GM18526 (cell line): ENCODE results near the gene CFAP410.

Experiments used
- POLR2A ChIP-seq: IDR thresholded peaks from 3 replicates; pipeline ENCODE4 v1.6.1; 2011; ENCODE audit not compliant: insufficient read length; ENCODE audit errors: extremely low read depth

CFAP410 gene

DNA sequence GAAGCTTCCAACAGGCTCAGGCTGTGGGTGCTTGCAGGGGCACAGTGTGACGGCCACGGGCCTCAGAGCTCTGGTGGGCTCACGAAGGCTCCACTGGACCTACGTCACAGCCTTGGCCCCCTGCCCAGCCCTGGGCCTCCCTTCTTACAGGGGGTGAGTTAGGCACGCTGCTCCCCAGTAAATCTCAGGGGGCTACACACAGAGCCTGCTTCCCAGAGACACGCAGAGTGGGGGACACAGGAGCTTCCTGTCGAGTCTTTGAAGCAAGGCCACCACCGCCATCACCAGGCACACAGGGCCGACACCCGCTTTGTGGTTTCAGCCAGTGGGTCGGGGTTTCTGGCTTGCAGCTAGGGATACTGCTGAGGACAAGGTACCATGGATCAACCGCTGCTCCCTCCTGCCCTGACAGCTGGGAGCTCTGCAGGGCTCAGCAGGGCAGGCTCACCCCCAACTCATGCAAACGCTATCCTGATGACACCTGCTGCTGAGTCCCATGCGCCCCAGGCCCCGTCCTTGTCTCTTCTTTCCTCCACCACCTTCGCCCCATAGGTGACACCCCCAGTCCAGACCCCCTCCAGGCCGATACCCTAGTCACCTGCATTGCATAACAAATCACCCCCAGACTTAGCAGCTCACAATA, 5.5 kb upstream of the CFAP410 start:
- TF ChIP-seq POLR2A, result no peak

GRCh38 chr21:44337941-44338895, 972 bp downstream of the CFAP410 start:
- TF ChIP-seq POLR2A, result no peak

DNA sequence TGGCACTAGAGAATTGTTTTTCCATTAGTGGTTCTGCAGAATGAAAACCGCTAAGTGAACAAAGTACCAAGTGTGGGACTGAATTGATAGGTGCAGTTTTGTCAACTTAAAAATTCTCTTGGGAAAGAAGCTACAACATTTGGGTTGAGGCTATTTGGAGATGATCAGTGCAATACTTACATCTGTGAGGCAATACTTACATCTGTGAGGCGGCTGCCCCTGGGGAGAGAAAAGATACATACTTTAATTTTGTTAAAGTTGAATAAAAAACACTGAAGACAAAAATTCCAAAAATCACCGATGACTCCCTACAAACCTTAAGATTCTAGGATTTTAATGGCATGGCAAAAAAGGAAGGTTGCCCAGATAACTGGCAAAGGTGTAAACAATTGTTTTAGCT, 1.7 kb downstream of the CFAP410 start:
- TF ChIP-seq POLR2A, result no peak

GRCh38 chr21:44335266-44336059, 3.7 kb downstream of the CFAP410 start:
- no peak for TF ChIP-seq POLR2A

DNA sequence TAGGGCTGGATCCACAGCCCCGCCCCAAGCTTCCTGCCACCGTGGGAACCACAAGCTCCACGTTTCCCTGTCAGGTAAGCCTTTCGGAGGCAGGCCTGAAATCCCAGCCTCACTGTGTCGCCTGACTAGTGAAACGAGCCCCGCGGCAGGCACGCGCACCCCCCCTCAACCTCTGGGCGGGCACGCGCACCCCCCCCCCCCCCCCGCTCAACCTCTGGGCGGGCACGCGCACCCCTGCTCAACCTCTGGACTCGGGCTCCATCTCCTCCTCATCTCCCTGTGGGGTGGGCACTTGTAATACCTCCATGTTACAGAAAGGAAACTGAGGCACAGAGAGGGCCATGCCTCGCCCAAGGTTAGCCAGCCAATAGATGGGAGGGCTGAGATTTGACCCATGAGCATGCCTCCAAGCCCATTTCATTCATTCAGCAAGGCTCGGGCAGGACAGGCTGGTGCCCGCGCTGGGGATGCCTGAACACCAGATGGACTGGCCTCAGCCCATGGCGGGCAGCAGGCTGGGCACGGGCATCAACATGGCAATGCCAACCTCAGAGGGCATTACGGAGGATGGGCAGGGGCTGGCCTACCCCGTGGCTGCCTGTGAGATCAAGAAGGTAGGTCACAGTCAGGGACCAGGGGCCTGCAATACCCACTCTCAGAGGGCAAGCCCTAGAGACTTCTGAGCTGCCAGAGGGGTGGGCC, 4.7 kb downstream of the CFAP410 start:
- no peak for TF ChIP-seq POLR2A

GRCh38 chr21:44333509-44334328, 5.5 kb downstream of the CFAP410 start:
- TF ChIP-seq POLR2A, result no peak

DNA sequence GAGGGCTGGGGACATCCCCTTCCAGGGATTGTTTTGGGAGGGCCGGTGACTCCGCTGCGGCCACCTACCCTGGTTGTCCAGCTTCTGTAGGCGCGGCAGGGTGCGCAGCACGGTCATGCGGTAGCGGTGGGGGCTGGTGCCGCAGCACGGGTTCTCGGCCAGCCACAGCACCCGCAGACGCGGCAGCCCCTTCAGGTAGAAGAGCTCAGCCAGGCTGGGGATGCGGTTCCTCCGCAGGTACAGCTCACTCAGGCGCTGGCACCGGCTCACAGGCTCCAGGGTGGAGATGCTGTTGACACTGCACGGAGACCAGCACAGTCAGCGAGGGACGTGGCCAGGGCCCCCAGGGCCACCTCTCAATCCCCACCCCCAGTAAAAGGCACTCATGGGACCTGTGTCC, 6.2 kb downstream of the CFAP410 start:
- TF ChIP-seq POLR2A, result no peak

GRCh38 chr21:44332383-44332782, 6.8 kb downstream of the CFAP410 start:
- TF ChIP-seq POLR2A, result no peak

DNA sequence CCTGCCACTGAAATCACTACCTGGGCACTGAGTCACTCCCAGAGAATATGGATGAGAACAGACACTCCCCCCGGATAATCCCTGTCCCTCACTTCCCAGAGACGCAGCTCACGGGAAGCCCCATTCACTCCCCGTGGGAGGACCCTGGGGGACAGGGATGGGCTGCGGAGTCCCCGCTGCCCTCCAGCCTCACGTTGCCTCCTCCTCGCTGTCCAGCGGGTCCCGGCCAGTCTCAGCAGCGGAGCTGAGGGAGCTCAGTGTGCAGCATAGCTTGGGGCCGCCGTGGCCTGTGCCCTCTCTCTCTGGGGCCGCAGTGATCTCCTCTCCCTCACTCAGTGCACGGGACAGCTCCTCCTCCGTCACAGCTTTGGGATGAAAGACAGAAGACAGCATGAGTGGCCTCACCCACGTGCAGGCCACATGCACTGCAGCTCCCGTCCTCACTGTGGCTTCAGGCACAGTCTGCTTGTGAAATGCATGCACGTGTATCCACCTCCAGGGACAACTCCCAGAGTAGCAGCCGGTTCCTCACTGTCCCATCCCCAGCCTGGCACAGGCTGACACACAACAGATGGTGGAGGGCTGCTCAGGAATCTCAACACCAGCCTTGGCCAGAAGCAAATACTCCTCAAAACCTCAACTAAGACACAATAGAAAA, 7.4 kb downstream of the CFAP410 start:
- no peak for TF ChIP-seq POLR2A

DNA sequence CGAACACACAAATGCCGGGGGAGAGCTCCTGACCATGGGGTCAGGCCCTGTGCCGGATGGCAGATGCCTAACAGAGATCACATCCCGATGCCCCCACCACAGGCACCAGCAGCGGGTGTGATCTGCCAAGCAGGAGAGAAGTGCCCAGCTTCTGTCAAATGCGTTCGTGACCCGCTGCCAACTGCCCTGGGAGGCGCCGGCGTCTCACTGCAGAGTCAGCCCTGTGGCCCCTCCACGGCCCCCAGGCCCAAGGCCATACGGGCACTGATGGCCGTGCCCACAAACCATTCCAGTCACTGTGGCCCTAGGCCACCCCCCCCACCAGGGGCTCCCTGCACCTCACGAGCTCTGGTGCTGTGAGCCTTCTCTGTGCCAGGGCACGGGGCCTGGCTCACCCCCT, 8.0 kb downstream of the CFAP410 start:
- TF ChIP-seq POLR2A, result no peak

DNA sequence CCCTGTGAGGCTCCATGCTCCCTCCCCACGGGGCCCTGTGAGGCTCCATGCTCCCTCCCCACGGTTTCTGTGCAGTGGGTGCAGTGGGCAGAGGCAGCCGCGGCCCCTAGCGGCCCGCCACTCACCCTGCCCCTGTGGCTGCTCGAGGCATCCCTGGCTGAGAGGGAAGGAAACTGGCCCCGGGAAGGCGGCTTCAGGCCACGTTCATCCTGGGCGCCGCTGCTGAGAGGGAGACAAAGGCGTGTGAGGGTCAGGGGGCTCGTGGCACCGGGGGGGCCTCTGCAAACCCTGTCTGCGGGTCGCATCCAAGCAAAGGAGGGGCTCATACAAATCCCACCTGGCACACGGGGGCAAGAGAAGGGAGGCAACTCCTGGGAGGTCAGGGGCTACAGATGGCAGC, 8.5 kb downstream of the CFAP410 start:
- TF ChIP-seq POLR2A, result no peak

DNA sequence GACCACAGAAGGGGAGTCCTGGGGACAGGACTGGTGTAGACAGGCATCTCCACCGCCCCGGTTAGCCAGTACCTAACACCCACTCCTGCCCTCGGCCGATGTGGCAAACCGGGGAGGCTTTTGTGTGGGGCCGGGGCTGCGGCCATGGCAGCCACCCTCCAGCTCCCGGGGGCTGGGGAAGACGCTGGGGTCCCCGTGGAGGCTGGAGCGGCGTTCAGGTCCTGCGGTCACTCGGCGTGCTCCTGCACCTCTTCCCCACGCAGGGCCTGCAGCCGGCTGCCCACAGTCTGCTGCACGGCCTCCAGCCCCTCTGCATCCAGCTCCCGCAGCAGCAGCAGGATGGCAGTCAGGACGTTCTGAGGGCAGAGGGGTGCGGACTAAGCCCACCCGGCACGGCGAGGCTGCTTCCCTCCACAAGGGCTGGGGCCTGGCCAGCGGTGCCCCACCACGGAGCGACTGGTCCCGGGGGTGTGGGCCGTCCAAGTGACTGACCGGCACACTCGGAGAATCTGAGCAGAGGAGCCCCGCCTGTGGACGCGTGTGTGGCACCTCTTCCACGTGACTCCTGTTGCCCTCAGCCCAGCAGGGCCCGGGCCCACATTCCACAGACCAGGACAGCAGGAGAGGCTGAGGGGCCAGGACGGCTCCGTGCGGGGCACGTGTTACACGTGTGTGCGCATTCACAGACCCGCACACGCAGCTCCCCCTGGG, 9.1 kb downstream of the CFAP410 start:
- no peak for TF ChIP-seq POLR2A

DNA sequence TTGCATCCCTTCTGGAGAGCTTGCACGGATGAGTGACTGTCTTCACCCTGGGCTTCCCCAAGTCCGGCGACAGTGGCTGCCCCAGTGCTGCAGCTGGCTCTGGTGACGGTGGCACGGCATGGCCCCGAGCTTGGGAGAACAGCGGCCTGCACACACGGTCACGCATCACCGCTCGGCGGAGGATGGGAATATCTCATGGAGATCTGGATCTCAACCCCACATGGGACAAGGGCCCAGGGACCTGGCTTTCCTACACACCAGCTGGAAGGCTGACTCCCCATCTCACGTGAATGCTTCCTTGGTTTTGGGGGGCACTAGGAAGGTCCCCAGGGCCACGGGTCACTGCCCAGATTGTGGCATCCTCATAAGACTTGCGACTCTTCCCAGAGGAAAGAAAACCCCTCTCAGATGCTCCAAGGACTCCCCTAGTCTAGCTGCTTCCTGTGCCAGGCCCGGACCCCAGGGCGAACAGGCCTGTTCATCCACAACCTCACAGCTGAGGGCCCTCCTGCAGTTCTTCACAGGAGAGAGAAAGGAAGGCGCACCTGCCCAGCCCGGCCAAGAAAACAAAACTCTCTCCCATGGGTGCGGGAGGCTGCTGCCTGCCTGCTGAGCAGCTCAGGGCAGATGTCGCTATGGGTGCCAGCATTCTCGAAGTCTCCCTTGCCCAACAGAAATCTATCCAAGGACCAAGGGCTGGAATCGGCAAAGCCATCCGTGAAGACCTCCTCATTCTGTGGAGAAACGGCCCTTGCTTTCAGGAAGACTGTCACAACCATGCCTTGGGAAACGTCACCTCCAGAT, 9.9 kb downstream of the CFAP410 start:
- TF ChIP-seq POLR2A, result no peak
